VCaP (cell line): ENCODE results near the gene CDH7.

Source experiments
- H3K27ac ChIP-seq: fragments of 450-650 bp; 2 replicates; pipeline ENCODE4 v1.5.1; 2017
- CTCF ChIP-seq: fragments of 450-650 bp; conservative IDR thresholded peaks from 2 replicates; pipeline ENCODE4 v1.5.1; 2017; ENCODE audit warnings: mild to moderate bottlenecking, moderate library complexity

Gene CDH7

GRCh38 chr18:65753520-65753919 lies 2.7 kb downstream of the CDH7 start:
- peak overlapping the region; percentile 87 for H3K27ac ChIP-seq
- TF ChIP-seq CTCF: peak; percentile 81

DNA sequence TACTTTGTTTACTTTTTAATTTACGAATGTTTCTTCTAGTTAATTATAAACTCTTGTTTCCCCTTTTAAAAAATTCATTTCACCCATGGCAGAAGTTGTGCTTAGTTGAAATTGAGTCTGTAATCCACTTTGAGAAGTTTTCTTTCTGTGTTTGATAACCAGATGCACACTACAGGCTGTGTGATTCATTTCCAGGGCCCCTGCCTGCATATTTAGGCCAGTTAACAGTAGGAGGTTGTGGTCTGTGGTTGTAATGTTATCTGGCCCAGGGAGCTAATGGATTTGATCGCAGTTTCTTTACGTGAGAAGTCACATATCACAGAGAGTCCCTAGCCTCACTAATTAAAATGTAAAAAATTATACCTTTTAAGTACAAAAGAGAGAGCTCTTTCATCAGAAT lies 3.3 kb downstream of the CDH7 start:
- peak overlapping the region; percentile 87 for H3K27ac ChIP-seq
- TF ChIP-seq CTCF: no peak

- peak overlapping the region; percentile 87; the same call in 1 of the 2 replicates for H3K27ac ChIP-seq
- no peak for TF ChIP-seq CTCF
Observed at GRCh38 chr18:65755616-65756015, 4.8 kb downstream of the CDH7 start.

DNA sequence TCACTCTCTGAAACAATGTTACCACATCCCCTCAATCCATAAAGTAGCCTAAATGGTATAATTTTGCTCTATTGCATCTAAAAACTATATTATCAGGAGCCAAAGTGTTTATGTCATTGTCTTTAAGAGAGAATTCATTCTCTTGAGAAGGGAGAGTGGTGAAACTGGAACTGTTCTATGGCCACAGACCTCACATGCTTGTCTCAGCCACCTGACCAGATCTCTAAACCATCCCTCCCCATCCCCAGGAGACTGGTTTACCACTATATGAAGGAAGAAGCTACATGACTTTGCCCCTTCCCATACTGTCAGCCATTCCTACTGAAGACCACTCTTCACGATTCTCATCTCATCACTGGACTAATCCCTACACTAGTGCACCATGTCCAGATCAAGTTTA lies 9.6 kb downstream of the CDH7 start:
- TF ChIP-seq CTCF: no peak
- H3K27ac ChIP-seq: no peak overlapping the region

DNA sequence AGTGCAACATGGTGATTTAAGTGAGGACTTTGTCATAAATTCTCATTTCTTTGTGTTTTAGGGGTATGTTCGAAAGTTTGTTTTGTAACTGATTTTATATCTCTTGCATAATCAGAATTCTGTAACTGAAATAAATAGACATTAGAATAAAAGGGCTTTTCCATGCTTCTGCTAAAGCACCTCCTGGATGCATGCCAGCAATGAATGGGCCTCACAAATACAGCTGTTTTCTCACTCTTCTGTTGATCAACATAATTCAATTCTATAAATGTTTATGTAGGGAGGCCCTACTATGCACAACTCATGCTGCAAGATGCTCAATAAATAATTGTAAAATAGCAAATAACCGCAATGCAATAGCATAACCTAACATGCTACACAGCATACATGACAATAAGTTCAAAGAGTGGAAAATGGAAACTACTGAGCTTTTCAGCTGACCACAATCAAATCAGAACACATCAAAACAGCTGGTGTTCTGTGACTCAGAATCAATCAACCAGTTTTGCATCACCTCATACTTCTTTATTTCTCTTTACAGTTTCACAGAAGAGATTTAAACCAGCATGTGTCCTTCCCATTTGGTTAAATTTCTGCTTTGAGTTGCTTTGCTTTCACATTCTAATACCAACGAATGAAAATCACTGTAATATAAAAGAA lies 11.0 kb downstream of the CDH7 start:
- TF ChIP-seq CTCF: no peak
- H3K27ac ChIP-seq: no peak overlapping the region

DNA sequence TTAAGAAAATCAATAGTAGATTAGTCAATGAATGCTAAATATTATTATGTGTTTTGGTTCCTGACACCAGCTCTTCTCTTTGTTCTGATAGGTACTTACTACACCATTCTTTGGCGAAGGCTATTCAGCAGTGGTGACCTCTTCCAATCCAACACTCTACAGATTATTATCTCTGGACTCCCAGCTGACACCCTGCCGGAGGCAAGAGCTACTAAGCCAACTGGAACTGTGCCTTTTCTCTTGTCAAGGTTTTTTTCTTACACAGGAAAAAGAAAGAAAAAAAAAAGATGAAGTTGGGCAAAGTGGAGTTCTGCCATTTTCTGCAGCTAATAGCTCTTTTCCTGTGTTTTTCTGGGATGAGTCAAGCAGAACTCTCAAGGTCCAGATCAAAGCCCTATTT lies 11.7 kb downstream of the CDH7 start:
- TF ChIP-seq CTCF: no peak
- no peak overlapping the region for H3K27ac ChIP-seq

- H3K27ac ChIP-seq: no peak overlapping the region
- no peak for TF ChIP-seq CTCF
Observed at GRCh38 chr18:65767406-65767805, 16.6 kb downstream of the CDH7 start.
